NCI-H524 (cell line): ENCODE results near the gene TUBGCP6.
A peak's percentile ranks its signal among the peaks of the same experiment; 100 is the strongest.

ENCODE experiments used
- DNase-seq, 2 experiments: peaks; one replicate each; lab custom pipeline; 2025; lab: John Stamatoyannopoulos, UW

The TUBGCP6 gene

GRCh38 chr22:50250555-50251476 is 6.0 kb upstream of the TUBGCP6 start, which contains the start of gene HDAC10:
Gene HDAC10 (minus strand): TSS chr22:50251265. CDS start chr22:50251032, 233 bp downstream.
- DNase-seq, result peak in 1 of 2 experiments; percentile 57

GRCh38 chr22:50250249-50250554 is 5.4 kb upstream of the TUBGCP6 start:
- no peak for DNase-seq

- DNase-seq, result no peak
Observed at GRCh38 chr22:50249341-50250248, 4.8 kb upstream of the TUBGCP6 start.

GRCh38 chr22:50248196-50249081 is 3.6 kb upstream of the TUBGCP6 start:
- no peak for DNase-seq

GRCh38 chr22:50247748-50248147 is 2.9 kb upstream of the TUBGCP6 start:
- DNase-seq, result no peak

GRCh38 chr22:50246242-50247175 is 1.7 kb upstream of the TUBGCP6 start:
- no peak for DNase-seq

GRCh38 chr22:50245214-50246072 is 620 bp upstream of the TUBGCP6 start:
- DNase-seq, result no peak

- no peak for DNase-seq
Observed at GRCh38 chr22:50243685-50244419, 971 bp downstream of the TUBGCP6 start.

GRCh38 chr22:50242406-50242949 is 2.3 kb downstream of the TUBGCP6 start:
- peak in 1 of 2 experiments; percentile 26 for DNase-seq

- no peak for DNase-seq
Observed at GRCh38 chr22:50238755-50239154, 6.1 kb downstream of the TUBGCP6 start.

GRCh38 chr22:50236731-50237409 is 8.0 kb downstream of the TUBGCP6 start:
- DNase-seq, result peak; percentile 17 to 40

- DNase-seq, result no peak
Observed at GRCh38 chr22:50233223-50233622, 11.6 kb downstream of the TUBGCP6 start.

- no peak for DNase-seq
Observed at GRCh38 chr22:50232481-50233151, 12.2 kb downstream of the TUBGCP6 start.

- DNase-seq, result no peak
Observed at GRCh38 chr22:50229370-50229769, 15.5 kb downstream of the TUBGCP6 start.

- no peak for DNase-seq
Observed at GRCh38 chr22:50228366-50228765, 16.5 kb downstream of the TUBGCP6 start.

- no peak for DNase-seq
Observed at GRCh38 chr22:50227579-50228215, 17.1 kb downstream of the TUBGCP6 start.

- no peak for DNase-seq
Observed at GRCh38 chr22:50226875-50227165, 18.0 kb downstream of the TUBGCP6 start.
